HG03025 (cell line): ENCODE results near the gene DNAL1.

Experiments
- ATAC-seq: cut with Tn5 transposase; IDR thresholded peaks from one replicate; pipeline ENCODE4 v1.9.1; 2021; ENCODE audit warnings: mild to moderate bottlenecking, moderate library complexity; ENCODE audit not compliant: unreplicated experiment, low FRiP score

DNAL1 gene

GRCh38 chr14:73741876-73742519 lies 97.2 kb downstream of the DNAL1 start:
- ATAC-seq = no peak

- no peak for ATAC-seq
Observed at GRCh38 chr14:73742520-73743238, 97.9 kb downstream of the DNAL1 start.

DNA sequence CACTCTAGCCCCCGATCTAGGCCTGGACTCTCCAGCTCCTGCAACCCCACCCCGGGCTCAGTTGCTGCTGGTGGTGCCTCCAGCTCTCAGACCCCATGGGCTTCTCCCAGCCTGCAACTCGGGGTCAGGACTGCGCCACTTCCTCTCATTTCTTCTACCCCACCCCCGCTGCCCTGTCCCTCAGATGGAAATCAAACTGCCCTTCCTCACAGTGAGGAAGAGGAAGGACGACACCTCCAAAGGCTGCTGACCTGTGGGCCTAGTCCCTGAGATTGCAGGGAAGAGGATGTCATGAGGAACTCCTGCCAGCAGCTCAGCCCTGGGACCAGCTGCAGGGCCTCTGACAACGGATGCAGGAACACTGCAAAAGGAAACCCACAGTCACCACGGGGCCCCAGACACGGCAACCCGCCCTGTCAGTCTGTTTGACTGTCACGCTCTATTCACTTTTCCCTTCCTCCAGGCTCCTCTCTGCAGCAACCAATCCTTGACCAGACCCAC lies 98.7 kb downstream of the DNAL1 start:
- no peak for ATAC-seq

DNA sequence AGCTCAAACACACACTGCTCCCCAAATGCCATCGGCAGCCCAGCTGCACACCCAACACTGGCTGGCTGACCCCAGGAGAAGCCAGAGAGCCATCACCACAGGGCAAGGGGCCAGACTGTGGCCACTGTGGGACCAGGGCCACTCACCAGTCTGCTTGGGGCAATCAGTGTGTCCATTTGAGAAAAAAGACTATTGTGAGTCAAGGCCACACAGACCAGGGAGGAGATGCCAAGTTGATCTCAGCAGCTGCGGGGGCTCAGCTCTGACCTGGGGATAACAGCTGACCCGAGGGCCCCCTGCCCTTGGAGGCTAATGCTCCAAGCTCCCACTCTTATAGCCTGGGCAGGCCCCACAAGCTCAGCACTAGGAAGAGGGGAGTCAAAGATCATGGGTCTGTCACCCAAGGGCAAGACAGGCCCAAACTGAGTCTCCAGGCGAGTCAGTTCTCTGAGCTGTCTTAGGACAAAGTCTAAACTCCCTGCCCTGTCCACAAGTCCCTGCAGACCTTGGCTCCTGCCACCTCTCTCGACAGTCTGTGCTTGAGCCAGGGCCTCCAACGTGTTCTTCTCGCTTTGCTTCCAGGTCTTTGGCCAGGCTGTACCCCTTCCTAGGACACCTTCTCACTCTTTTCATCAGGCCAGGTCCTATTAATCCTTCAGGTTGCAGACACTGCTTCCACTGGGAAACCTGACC lies 99.5 kb downstream of the DNAL1 start:
- ATAC-seq = no peak

DNA sequence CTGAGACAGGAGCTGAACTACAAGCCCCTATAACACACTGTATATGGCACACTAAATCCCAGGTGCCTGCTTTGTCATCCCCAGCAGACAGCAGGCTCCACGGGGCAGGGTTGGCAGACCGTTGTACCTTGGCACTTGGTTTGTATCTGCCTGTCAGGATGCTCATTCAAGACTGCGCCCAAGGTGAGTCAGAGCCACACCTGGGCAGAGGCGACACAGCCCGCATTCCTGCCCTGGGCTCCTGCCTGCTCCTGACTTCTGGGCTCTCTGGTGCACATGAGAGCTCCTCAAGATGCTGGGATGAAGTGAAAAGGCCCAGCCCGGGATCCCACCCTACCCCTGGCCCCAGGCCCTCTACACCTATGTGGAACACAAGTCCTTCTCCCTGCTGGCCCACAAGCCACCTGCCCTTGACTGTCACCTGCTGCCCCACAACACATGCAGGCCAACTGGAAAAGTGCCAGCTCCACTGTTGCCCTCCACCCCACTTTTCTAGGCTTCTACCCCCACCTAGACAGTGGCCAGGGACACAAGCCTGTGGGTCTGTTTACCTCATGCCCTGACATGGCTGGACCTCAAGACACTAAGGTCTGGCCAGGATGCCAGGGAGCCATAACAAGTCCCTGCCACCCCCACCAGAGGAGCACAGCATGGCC lies 100.2 kb downstream of the DNAL1 start:
- no peak for ATAC-seq

DNA sequence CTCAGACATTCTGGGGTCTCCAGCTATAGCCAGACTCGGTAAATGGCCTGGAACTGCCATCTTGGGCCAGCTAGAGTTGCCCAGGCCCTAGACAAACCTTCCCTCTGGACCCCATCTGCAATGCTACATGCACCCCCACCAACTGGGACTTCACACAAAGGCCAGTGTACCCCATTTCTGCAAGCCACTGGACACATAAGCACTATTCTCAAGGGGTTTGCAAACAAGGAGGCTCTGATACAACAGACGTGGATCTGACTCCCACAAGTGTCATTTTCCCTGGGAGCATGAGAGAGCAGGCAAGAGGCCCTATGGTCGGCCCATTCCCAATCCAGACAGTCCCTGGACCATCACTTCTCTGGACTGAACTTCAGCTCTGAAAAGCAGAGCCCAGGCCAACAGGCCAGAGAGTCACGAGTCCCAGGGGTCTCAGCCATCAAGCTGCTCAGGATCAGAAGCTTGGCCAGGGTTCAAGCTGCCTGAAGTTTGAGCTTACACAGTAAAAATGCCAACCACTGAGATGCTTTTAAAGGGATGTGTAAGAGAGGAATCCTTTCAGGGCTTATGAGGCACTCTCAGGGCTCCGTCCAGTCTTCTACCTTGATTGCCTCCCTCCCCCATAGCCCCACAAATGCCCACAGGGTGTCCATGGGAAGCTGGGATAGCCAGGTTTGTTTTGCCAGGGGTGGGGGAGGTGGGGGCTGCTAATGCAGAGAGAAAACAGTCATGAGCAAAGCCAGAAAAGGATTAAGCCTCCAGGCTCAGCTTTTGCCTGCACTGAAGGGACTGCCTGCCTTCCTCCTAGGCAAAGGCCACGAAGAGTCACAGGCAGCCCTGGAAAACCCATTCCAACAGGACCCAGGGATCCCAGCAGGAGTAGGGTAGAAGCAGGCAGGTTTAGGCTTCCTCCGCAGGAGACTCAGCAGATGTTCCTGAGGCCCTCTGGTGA lies 101.1 kb downstream of the DNAL1 start:
- ATAC-seq = no peak

DNA sequence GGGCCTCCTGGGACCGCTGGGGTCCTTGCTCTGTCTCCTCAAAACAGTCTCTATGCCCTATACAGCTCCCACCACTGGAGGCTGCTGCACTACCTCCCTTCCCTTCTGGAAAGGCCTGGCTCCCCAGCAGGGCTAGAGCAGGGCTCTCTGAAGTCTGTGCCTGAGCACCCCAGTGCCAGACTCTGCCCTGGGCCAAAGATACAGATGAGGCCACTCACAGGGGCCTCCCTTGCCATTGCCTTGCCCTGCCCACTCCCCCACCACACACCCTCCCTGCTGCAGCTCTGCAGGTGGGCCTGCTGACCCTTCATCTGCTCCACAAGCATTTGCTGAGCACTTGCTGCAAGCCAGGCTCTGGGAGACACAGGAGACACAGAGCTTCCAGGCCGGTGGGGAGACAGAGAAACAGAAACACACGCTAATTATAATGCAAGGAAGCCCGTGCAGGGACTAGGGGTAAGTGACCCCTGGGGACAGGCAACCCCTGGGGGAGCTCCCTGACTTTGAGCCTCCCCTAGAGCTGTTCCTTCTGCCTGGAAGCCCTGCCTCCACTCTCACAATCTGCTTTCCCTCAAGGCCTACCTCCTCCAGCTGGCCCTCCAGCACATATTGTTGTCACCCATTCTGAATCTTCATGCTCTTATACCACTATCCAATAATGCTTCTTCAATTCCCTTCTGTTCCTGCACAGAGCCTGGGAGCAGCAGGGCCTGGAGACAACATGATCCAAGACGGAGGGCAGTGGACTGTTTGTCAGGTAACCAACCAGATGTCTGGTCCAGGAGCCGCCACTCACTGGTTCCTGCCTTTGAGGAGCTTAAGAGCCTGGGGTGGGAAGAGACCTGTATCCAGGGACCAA lies 102.0 kb downstream of the DNAL1 start:
- no peak for ATAC-seq

DNA sequence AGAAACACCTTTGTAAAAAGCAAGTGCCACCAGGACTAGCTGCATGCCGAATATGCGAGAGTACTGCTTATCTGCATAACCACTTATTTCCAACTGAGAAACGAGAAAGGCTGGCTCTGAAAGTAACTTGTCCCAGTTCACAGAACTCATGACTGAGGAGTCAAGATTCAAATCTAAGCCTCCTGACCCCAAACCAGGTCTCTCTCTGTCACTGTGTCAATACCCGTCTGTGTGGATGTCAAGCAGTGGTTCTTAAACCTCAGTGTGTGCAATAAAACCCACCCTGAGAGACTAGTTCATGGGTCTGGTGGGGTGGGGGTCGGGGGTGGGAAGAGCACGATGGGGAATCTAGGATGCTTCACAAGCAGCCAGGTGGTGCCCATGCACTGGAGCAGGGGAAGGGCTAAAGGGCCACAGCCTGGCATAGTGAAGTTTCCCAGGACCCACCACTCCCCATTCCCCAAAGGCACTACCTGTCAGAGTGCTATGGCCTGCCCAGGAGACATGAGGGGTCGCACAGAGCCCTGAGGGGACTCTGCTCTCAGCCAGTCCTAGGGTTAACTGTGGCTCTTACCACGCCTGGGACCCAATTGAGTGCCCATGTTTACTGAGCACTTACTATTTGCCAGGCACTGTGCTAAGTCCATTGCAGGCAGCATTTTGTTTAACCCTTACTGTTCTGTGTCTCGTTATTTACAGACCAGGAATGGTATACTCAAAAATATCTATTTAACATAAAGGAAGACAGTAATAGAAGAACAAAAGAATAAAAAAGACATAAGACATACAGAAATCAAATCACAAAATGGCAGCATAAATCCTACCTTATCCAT lies 102.8 kb downstream of the DNAL1 start:
- ATAC-seq = no peak

DNA sequence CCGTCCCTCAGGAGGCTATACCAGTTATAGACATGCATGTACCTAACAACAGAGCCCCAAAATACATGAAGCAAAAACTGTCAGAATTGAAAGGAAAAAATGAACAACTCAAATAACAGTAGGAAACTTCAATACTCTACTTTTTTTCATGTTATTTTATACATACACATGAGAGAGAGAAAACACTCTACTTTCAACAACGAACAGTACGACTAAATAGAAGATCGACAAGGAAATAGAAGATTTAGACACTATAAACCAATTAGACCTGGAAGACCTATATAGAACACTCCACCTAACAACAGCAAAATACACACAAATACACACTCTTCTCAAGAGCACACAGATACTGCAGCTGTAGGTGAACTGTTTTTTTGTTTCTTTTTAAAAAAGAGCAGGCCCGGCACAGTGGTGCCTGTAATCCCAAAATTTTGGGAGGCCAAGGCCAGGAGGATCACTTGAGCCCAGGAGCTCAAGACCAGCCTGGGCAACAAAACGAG lies 104.1 kb downstream of the DNAL1 start:
- ATAC-seq = no peak

DNA sequence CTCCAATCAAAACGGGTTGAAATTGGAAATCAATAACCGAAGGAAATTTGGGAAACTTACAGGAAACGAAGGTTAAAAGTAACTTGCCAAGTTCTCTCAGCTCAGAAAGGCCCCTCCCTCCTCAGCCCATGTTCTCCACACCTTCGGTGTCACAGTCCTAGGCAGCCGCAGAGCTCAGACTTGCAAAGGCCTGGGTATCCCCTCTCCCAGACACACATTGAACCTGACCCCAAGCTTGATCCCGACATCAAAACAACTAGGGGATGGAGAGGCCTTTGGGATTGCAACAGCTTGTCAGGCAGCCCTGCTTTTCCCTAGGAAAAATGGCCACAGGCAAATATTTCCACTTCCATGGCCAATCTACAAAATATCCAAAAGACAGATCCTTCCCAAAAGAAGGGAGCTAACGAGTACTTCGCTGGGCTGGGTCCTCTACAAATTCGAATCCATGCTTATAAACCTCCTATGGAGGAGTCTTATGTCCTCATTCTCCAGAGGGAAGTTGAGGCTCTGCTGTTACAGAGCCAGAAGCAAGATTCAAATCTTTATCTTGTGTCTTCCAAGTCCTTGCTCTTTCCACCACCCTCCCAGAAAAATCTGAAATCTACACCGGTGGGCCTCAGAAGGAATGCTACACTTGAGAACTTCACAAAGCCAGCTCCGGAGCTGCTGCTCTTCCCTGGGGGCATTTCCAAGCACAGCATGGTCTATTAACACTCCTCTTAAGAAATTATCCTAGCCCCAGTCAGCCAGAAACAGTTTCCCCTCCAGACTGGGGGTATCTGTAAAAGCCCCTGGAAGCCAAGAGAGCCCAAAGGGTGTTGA lies 105.1 kb downstream of the DNAL1 start:
- ATAC-seq = no peak

DNA sequence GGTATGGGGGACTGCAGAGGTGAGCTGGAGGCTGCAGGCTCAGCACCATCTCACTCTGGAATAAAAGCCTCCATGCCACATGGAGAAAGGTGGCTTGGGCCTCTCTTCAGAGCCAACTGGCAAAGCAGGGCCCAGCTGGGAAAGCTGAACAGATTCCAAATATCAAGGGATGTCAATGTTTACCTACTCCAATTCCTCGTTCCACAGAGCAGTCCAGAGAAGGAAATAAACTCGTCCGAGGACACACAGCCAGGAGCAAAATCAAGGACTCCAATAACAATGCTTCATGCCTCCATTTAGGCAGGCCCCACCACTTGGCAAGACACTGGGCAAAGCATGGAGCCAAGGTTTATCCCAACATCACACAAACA lies 105.7 kb downstream of the DNAL1 start:
- ATAC-seq = no peak

DNA sequence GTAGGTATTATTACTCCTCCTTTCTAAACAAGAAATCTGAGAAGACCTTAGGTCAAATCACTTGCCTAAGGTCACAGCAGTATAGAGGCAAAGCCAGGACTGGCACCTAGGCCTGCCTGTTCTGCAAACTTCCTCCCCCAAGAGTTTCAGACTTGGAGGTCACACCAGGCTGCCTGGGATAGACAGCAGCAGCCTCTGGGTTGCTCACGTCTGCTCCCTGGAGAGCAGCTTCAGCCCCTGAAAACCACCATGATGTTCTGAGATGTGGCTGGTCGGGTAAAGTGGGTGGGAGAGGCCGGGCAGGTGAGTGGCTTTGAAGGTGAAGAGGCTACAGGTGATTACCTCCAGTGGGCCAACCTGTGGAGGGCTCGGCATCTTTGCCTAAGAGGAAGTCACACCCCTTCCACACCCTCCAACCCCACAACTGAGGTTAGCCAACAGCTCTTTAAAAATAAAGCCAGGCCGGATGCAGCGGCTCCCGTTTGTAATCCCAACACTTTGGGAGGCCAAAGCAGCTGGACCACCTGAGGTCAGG lies 106.4 kb downstream of the DNAL1 start:
- ATAC-seq = no peak

DNA sequence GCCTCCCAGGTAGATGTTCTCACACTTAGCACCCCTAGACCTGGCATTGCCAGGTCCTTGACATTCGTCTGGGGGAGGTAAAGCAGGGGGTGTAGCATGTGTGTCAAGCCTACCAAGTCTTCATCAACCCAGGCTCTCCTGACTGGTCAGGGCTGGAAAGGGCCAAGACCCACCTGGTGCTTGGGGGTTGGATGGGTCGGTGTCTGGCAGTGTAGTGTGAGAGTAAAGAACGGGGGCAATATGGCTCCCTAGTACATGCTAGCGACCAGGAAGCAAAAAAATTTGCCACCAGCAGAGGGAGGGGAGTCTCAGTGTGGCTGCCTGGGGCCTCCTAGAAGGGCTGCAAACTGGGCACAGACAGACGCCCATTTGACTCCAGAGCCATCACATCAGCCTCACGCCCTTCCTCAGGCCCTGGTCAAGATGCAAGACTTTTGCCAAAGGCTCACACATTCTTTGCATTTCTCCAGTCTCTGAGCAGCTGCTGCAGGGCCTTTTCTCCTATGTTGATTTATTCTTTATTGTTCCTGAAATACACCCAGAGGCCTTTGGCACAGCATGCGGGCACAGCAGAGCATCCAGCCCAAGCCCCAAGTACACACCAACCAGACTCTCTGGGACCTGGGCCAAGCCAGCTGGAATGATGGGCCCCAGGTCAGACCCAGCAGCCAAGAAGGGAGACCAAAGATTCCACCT lies 107.7 kb downstream of the DNAL1 start:
- ATAC-seq = no peak
